Stimulated activated naive CD4-positive, alpha-beta T cell (primary cell): ENCODE data around the gene TECPR1.
"Not testable (repeated sequence)": the region's sequence is repeated elsewhere in the genome, so short reads cannot be mapped to it uniquely, and the experiment has no call there.

Source experiments
- DNase-seq, 6 experiments: peaks; one replicate each; lab custom pipeline; 2025; lab: John Stamatoyannopoulos, UW

TECPR1 gene

GRCh38 chr7:98224701-98225181 lies 27.3 kb downstream of the TECPR1 start:
- DNase-seq, result no peak

GRCh38 chr7:98223898-98224700 lies 27.9 kb downstream of the TECPR1 start:
- DNase-seq, result no peak

GRCh38 chr7:98223351-98223897 lies 28.6 kb downstream of the TECPR1 start:
- DNase-seq, result no peak

GRCh38 chr7:98222533-98223195 lies 29.4 kb downstream of the TECPR1 start:
- DNase-seq, result no peak

GRCh38 chr7:98221611-98222532 lies 30.2 kb downstream of the TECPR1 start:
- no peak for DNase-seq

GRCh38 chr7:98219382-98219781 lies 32.6 kb downstream of the TECPR1 start:
- not testable (repeated sequence) for DNase-seq

- DNase-seq, result no peak
These were observed 34.1 kb downstream of the TECPR1 start for GRCh38 chr7:98217623-98218582.

- no peak for DNase-seq
These were observed 35.0 kb downstream of the TECPR1 start for GRCh38 chr7:98216941-98217622.

GRCh38 chr7:98215561-98216495 lies 36.2 kb downstream of the TECPR1 start:
- no peak for DNase-seq

GRCh38 chr7:98214811-98215321 lies 37.2 kb downstream of the TECPR1 start:
- no peak for DNase-seq

GRCh38 chr7:98213888-98214810 lies 37.9 kb downstream of the TECPR1 start:
- DNase-seq, result no peak

GRCh38 chr7:98213296-98213887 lies 38.6 kb downstream of the TECPR1 start:
- DNase-seq, result no peak

GRCh38 chr7:98212532-98213041 lies 39.4 kb downstream of the TECPR1 start:
- no peak for DNase-seq

- no peak for DNase-seq
These were observed 40.1 kb downstream of the TECPR1 start for GRCh38 chr7:98211676-98212531.

GRCh38 chr7:98211221-98211675 lies 40.8 kb downstream of the TECPR1 start, which contains the start of gene BHLHA15:
BHLHA15 (plus strand) TSS chr7:98211439; CDS start chr7:98212310, 871 bp downstream.
- peak in 3 of 6 experiments; percentile 7 to 40 (median 11) for DNase-seq
